GM19043 (cell line): ENCODE results near the gene UGT1A3.

Experiments used
- ATAC-seq: cut with Tn5 transposase; IDR thresholded peaks from one replicate; pipeline ENCODE4 v1.9.1; 2021; ENCODE audit warnings: low read depth; ENCODE audit not compliant: unreplicated experiment

UGT1A3 gene

DNA sequence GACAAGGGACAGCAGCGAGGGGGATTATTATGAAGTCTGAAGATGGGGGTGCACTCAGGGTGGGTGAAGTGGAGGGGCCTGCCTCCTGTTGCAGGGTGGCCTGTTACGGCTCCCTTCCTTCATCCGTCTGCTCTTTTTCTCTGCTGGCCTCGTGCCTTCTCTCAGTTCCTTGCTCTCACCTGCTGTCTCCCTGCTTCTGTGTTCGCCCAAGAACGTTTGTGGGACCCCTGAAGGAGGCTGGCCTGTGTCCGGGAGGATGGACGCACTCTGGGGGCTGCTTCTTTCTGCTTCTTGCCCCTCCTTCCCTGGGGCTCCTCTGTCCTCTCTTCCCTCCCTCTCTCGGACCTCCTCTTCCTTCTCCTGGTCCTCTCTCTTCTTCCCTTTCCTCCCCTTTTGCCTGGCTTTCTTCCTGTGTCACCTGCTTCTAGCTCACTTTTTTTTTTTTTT, 63.1 kb downstream of the UGT1A3 start:
- no peak for ATAC-seq

DNA sequence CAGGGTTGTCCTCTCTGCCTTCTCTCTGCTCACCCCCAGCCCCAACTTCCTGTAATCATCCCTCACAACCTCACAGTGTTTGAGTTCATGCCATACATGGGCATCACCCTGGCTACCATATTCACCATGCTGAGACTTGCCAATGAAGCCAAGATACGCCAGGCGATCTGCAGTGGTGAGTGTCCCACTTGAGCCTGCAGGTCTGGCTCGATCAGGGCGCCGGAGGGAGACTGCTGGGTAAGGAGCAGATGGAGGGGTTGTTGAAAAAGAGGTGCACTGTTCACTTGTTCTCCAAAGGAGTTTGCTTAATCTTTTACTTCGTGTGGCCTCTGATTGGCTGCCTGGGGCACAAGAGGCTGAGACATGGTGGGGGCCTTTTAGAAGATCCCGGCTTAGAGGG, 63.9 kb downstream of the UGT1A3 start:
- ATAC-seq = no peak

GRCh38 chr2:233793465-233794127, 64.8 kb downstream of the UGT1A3 start:
- ATAC-seq = no peak

DNA sequence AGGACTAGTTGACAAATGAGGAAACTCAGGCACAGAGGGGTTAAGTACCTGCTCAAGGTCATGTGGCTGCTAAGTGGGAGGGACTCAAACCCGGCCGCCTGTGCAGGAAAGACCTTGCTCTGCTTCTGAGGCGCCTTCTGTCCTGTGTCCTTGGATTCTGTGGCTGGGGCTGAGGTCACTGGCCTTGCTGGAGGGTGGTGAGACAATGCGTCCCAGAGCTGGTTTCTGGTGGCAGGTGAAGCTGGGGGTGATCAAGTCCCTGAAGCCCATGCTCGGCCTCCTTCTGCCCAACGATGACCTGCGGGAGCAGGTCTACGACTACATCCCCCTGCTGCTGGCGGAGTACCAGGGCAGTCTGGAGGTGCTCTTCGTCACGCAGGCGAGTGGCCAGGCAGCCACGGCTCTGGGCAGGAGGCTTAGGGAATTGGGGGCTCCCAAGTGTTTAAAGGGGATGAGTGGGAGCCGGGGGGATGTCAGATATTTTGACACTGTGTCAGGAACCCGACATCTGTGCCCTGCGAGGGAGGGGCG, 65.4 kb downstream of the UGT1A3 start:
- no peak for ATAC-seq

DNA sequence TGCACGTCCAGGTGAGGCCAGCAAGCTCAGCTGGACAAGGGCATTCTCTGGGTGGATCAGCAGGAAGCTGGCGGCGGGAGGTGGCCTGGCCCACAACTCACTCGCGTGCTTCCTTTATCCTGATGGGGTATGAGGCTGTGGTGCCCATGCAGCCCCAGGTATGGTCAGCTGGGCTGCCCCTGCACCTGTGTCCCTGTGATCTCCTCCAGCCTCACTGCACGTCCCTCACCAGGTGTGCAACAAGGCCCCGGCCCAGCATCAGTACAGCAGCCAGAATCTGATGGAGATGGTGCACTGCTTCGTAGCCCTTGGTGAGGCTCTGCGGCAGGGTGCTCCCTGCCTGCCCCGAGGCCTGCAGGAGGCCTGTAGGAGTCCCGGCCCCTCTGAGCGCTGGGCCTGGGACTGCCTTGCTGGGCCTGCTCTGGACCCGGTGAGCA, 66.9 kb downstream of the UGT1A3 start:
- ATAC-seq = no peak

DNA sequence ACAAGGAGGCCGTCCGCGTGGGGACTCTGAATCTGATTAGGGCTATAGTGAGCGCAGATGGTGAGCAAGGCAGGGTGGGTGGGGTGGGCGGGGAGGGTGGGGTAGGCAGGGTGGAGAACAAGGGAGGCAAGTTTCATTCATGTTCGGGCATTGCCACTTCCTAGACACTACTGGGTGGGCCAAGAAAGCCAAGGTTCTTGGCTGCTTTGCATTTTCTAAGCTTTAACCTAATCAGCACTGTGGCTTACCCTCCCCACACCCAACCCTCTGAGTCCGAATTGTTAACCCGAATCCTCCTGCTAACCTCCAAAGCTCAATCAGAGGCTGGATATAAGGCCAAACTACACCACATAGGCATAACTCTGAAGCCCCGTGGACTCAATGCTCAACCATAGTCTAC, 67.4 kb downstream of the UGT1A3 start:
- no peak for ATAC-seq

GRCh38 chr2:233798335-233799086, 69.7 kb downstream of the UGT1A3 start:
- no peak for ATAC-seq

DNA sequence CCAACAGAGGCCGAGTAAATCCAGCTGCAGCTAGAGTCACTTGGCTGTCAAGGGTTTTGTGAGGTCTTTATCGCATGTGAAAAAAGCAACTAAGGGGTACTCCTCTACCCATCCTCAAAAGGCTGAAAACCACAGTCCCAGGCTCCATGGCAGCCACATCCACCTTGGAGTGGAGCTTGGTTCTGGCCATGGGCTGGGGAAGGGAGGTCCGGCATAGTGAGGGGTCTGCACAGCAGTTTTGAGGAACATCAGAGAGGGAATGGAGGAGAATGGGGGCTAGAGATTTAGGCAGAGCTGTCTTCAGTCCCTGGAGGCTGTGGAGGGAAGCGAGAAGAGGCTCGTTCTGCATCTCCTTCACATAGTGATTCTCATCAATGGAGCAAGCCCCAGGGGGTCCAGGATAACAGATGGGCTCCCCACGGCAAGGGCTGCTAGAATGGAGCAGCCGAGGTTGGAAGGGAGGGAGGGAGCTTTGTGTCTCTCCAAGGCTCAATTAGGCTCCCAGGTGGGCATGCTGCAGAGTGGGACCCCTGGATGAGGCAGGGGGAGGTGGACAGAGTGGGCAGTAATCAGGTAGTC, 70.3 kb downstream of the UGT1A3 start:
- no peak for ATAC-seq

GRCh38 chr2:233799716-233800115, 70.9 kb downstream of the UGT1A3 start:
- ATAC-seq = no peak

GRCh38 chr2:233800208-233800607, 71.4 kb downstream of the UGT1A3 start:
- ATAC-seq = no peak

DNA sequence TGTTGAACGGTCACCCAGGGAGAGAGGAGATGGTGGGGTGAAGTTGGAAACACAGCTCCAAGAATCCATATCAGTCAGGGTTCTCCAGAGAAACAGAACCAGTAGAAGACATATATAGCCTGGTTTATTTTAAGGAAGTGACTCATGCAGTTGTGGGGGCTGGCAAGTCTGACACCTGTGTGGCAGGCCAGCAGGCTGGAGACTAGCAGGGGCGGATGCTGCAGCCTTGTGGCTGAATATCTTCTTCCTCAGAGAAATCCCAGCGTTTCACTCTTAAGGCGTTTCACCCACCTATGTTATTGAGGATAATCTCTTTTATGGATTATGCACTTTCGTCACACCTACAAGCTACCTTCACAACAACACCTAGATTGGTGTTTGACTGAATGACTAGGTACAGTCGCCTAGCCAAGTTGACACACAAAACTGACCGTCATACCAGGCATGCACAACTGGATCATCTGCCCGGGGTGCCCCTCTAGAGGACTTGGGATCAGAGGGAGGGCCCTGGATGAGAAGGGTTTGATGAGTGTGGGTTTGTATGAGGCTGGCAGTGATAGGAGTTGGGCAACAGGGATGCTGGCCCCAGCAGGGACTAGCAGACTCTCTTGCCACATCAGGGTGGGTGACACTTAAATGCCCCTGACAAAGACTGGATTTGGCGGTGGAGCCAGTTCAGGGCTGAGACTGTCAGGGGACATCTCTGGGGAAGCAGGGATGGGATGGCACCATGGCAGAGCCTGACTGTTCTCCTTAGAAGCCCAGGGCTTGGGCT, 72.7 kb downstream of the UGT1A3 start:
- ATAC-seq = no peak

DNA sequence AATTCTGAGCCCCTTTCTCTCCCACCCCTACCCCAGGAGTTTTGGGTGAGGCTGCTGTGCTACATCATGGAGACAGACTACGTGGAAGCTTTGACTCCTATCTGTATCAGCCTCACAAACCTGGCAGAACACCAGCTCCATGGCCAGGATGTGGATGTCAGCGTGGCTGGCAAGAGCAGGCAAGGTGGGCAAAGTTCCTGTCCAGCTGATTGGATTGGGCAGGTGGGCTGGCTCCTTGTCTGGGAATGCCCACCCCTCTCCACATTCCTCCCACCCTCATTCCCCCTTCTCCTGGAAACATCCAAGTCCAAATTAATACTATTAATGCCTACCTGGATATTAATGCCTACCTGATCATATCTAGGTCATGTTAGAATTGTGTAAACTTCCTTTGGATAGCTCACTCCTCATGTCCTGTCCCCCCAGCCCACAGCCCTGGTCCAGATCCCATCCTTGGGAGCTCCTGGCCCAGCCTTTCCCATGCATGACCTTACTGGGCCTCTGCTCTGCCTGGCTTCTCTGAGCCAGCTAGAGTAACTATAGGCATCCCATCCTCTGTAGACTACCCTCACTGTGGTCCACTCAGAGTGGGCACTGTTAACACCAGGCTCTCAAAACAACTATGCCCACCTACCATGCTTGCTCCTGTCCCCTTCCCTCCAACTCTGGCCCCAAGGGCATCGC, 73.4 kb downstream of the UGT1A3 start:
- ATAC-seq = no peak

- no peak for ATAC-seq
Observed at GRCh38 chr2:233803292-233803911, 74.6 kb downstream of the UGT1A3 start.

GRCh38 chr2:233803994-233804393, 75.2 kb downstream of the UGT1A3 start:
- ATAC-seq = no peak

DNA sequence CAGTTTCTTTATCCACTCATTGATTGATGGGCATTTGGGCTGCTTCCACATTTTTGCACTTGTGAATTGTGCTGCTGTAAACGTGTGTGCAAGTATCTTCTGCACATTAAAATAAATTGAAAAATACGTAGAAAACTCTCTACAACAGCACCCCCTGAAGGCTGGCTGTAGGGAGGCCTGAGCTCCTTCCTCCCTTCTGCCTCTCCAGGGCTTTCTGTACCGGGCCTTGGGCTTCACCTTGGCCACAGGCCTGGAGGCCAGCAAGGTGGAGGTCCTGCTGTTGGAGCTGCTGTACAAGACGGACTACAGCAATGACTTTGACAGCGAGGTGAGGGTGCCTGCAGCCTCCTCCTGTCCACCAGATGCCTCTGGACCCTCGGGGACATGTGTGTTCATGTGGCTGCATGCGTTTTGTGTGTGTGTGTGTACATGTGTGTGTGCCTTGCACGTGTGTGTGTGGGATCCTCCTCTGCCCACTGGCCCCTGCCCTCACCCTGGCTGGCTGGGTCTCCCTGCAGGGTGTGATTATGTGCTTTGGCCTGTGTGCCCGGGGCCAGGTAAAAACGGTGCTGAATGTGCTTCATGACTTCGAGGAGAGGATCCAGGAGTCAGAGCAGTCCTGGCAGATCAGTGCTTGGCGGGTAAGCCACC, 78.5 kb downstream of the UGT1A3 start:
- ATAC-seq = no peak

DNA sequence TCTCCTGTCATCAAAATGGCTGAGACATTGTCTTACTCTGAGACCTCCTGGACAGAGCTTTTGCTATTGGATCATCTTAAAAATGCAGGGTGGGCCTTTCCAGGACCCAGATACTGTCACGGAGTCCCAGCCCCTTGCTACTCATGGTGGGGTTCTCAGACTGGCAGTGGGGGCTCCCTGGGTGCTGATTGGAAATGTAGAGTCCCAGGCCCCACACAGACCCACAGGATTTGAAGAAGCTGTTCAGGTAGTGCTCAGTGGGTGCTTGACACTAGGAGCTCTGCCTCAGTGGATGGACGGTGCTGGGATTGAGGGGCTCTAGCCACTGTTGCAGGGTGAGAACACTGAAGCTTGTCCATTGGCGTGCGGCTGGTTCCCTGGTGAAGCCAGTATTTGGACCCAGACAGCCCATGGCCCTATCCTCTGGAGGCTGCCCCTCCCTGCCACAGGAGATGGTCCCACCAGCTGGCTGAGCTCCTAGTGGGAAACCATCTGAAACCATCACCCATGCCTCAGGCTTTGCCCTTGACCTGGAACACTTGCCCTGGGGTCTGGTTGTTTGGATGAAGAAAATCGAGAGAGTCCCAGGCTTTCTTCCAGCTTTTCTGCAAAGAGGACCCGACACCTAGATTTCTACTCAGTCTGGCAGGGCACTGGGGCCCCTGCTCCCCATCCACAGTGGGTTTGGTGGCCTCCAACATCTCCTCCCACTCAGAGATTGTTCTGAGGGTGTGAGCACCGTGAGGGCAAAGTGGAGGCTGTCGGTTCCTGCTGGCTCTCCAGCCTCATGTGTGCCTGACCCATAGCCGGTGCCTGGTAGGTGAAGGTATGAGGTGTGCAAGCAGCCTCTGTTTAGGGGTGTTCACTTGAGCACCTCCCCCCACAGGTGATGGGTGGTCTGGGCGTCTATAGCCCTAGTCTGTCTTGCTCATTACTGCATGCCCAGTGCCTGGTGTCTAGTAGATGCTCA, 79.4 kb downstream of the UGT1A3 start:
- no peak for ATAC-seq

GRCh38 chr2:233810385-233810784, 81.5 kb downstream of the UGT1A3 start:
- ATAC-seq = no peak

DNA sequence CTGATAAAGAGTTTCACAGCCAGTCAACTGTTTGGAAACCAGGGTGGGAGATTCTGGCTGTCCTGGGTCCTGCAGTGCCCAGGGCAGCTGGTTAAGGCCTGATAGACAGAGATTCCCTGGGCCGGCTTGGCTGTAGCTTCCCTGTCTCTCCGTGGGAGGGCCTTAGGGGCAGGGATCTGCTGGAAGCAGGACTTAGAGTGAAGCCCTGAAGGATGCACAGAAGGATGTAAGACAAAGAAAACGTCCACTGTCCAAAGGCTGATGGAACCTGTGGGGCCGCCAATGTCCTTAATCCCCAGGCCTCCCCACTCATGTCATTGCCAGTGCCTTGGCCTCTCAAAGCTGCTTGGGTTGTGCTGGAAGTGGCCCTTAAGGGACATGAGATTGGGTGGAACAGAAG, 82.2 kb downstream of the UGT1A3 start:
- ATAC-seq = no peak
